GM18520 (cell line): ENCODE measurements around the gene AHNAK2.

Experiments
- ATAC-seq: cut with Tn5 transposase; IDR thresholded peaks from one replicate; pipeline ENCODE4 v1.9.1; 2021; ENCODE audit not compliant: unreplicated experiment

Gene AHNAK2

GRCh38 chr14:105012171-105012985 is 34.2 kb upstream of the AHNAK2 start:
- no peak for ATAC-seq

- no peak for ATAC-seq
These were observed 33.3 kb upstream of the AHNAK2 start for GRCh38 chr14:105011312-105011990.

- no peak for ATAC-seq
These were observed 32.7 kb upstream of the AHNAK2 start for GRCh38 chr14:105010891-105011291.

- ATAC-seq, result no peak
These were observed 31.9 kb upstream of the AHNAK2 start for GRCh38 chr14:105010106-105010505.

GRCh38 chr14:105007593-105008264 is 29.6 kb upstream of the AHNAK2 start:
- no peak for ATAC-seq

GRCh38 chr14:105006831-105007592 is 28.8 kb upstream of the AHNAK2 start:
- no peak for ATAC-seq

- no peak for ATAC-seq
These were observed 28.0 kb upstream of the AHNAK2 start for GRCh38 chr14:105005929-105006830.

- no peak for ATAC-seq
These were observed 27.3 kb upstream of the AHNAK2 start for GRCh38 chr14:105005329-105005928.

- no peak for ATAC-seq
These were observed 21.2 kb upstream of the AHNAK2 start for GRCh38 chr14:104999361-104999760.

GRCh38 chr14:104998801-104999200 is 20.6 kb upstream of the AHNAK2 start:
- no peak for ATAC-seq

GRCh38 chr14:104996483-104996882 is 18.3 kb upstream of the AHNAK2 start:
- no peak for ATAC-seq

- no peak for ATAC-seq
These were observed 17.9 kb upstream of the AHNAK2 start for GRCh38 chr14:104996032-104996431.

- ATAC-seq, result no peak
These were observed 16.8 kb upstream of the AHNAK2 start for GRCh38 chr14:104994978-104995377.

GRCh38 chr14:104993808-104994591 is 15.8 kb upstream of the AHNAK2 start:
- ATAC-seq, result no peak

- ATAC-seq, result no peak
These were observed 15.1 kb upstream of the AHNAK2 start for GRCh38 chr14:104993306-104993705.

- no peak for ATAC-seq
These were observed 14.3 kb upstream of the AHNAK2 start for GRCh38 chr14:104992501-104992900.

GRCh38 chr14:104991896-104992230 is 13.7 kb upstream of the AHNAK2 start:
- no peak for ATAC-seq

- ATAC-seq, result no peak
These were observed 11.8 kb upstream of the AHNAK2 start for GRCh38 chr14:104989951-104990303.
